GM12878 (cell line): ENCODE results near the gene EWSR1. TPM values are rescaled to one million over a fixed set of nuclear protein-coding genes. Genes with fewer than 3 reads are reported as not detected.
A peak's percentile ranks its signal among the peaks of the same experiment; 100 is the strongest.

Source experiments
- ASH2L ChIP-seq: fragments of 300-600, 200-600 bp; sonication (generic); IDR thresholded peaks from 2 replicates; pipeline ENCODE4 v1.6.1; 2017; ENCODE audit warnings: low read depth, mild to moderate bottlenecking, borderline replicate concordance
- BACH1 ChIP-seq: fragments of 450-650 bp; IDR thresholded peaks from 2 replicates; pipeline ENCODE4 v1.6.1; 2017; ENCODE audit warnings: mild to moderate bottlenecking, borderline replicate concordance
- BHLHE40 ChIP-seq, 2 experiments: fragments of 450-650 bp in 1 of 2; IDR thresholded peaks; 2 replicates each; pipeline ENCODE4 v1.6.1; 2011 to 2017; ENCODE audit warnings: low read depth in 2 of 2, borderline replicate concordance in 1 of 2, improper control_type of control experiment in 1 of 2, low read length in 1 of 2, mild to moderate bottlenecking in 1 of 2
- CBX5 ChIP-seq: sonication (generic); IDR thresholded peaks from 2 replicates; pipeline ENCODE4 v1.6.1; 2016; ENCODE audit warnings: low read depth, moderate library complexity, mild to moderate bottlenecking, inconsistent platforms
- EZH2 ChIP-seq: IDR thresholded peaks from 2 replicates; pipeline ENCODE4 v1.6.1; 2012; ENCODE audit warnings: low read depth, mild to moderate bottlenecking, control low read depth, inconsistent platforms, low read length, borderline replicate concordance; ENCODE audit not compliant: control insufficient read depth
- FOXM1 ChIP-seq: IDR thresholded peaks from 2 replicates; pipeline ENCODE4 v1.6.1; 2012; ENCODE audit warnings: low read depth, mild to moderate bottlenecking, inconsistent platforms, low read length, moderate library complexity
- GABPA ChIP-seq: IDR thresholded peaks from 2 replicates; pipeline ENCODE4 v1.6.1; 2014; ENCODE audit warnings: antibody characterized with exemption, low read depth, mild to moderate bottlenecking, inconsistent platforms
- HDAC2 ChIP-seq: fragments of 200-600 bp; sonication (generic); IDR thresholded peaks from 2 replicates; pipeline ENCODE4 v1.6.1; 2017
- HDAC6 ChIP-seq: fragments of 200-600 bp; sonication (generic); IDR thresholded peaks from one replicate; pipeline ENCODE4 v1.8.0; 2017; ENCODE audit warnings: antibody characterized with exemption; ENCODE audit not compliant: unreplicated experiment
- HDGF ChIP-seq: fragments of 450-650 bp; IDR thresholded peaks from 2 replicates; pipeline ENCODE4 v1.6.1; 2016; ENCODE audit warnings: antibody characterized with exemption
- HSF1 ChIP-seq: fragments of 150-350 bp; IDR thresholded peaks from 2 replicates; pipeline ENCODE4 v1.6.1; 2014; ENCODE audit warnings: mild to moderate bottlenecking, low read depth, low read length
- IKZF1 ChIP-seq: fragments of 450-650 bp; conservative IDR thresholded peaks from 2 replicates; pipeline ENCODE4 v1.6.1; 2017; ENCODE audit warnings: antibody characterized with exemption, mild to moderate bottlenecking
- IRF3 ChIP-seq: fragments of 450-650 bp; IDR thresholded peaks from 2 replicates; pipeline ENCODE4 v1.6.1; 2014; ENCODE audit warnings: mild to moderate bottlenecking
- JUNB ChIP-seq: IDR thresholded peaks from 2 replicates; pipeline ENCODE4 v1.6.1; 2016; ENCODE audit warnings: antibody characterized with exemption, mild to moderate bottlenecking
- LARP7 ChIP-seq: fragments of 450-650 bp; IDR thresholded peaks from 2 replicates; pipeline ENCODE4 v1.6.1; 2017; ENCODE audit warnings: mild to moderate bottlenecking
- NFXL1 ChIP-seq: fragments of 450-650 bp; IDR thresholded peaks from 2 replicates; pipeline ENCODE4 v1.6.1; 2017; ENCODE audit warnings: antibody characterized with exemption, mild to moderate bottlenecking, borderline replicate concordance
- NR2F1 ChIP-seq: fragments of 450-650 bp; conservative IDR thresholded peaks from 2 replicates; pipeline ENCODE4 v1.6.1; 2017; ENCODE audit warnings: mild to moderate bottlenecking
- NRF1 ChIP-seq: conservative IDR thresholded peaks from 2 replicates; pipeline ENCODE4 v1.6.1; 2011; ENCODE audit warnings: mild to moderate bottlenecking, low read depth, low read length, improper control_type of control experiment
- PML ChIP-seq: IDR thresholded peaks from 2 replicates; pipeline ENCODE4 v1.6.1; 2012; ENCODE audit warnings: low read length, inconsistent platforms
- POU2F2 ChIP-seq: IDR thresholded peaks from 3 replicates; pipeline ENCODE4 v1.6.1; 2011; ENCODE audit warnings: low read depth, mild to moderate bottlenecking, low read length, borderline replicate concordance
- SREBF1 ChIP-seq: IDR thresholded peaks from 2 replicates; pipeline ENCODE4 v1.6.1; 2012; ENCODE audit warnings: mild to moderate bottlenecking, low read length
- STAT3 ChIP-seq: IDR thresholded peaks from 2 replicates; pipeline ENCODE4 v1.6.1; 2011; ENCODE audit warnings: low read depth, low read length, improper control_type of control experiment
- TCF12 ChIP-seq: IDR thresholded peaks from 2 replicates; pipeline ENCODE4 v1.6.1; 2011; ENCODE audit warnings: low read depth, mild to moderate bottlenecking, low read length
- TCF3 ChIP-seq: IDR thresholded peaks from 2 replicates; pipeline ENCODE4 v1.6.1; 2012; ENCODE audit warnings: low read depth, mild to moderate bottlenecking, low read length, borderline replicate concordance; ENCODE audit not compliant: insufficient read depth
- ZNF592 ChIP-seq: fragments of 450-650 bp; IDR thresholded peaks from 2 replicates; pipeline ENCODE4 v1.6.1; 2017; ENCODE audit warnings: mild to moderate bottlenecking, moderate library complexity
- ZSCAN29 ChIP-seq: fragments of 450-650 bp; IDR thresholded peaks from 2 replicates; pipeline ENCODE4 v1.6.1; 2017; ENCODE audit warnings: mild to moderate bottlenecking, moderate library complexity
- polyA plus RNA-seq, 11 experiments: library from polyadenylated mRNA; depleted of rRNA in 4 of 11; unstranded in 6 of 11; stranded (reverse) in 5 of 11; fragments of >200 nt; fragmentation: Nextera tagmentation in 4 of 11; fragmentation: Illumina TruSeq in 1 of 11; extraction: Ambion mirVana in 4 of 11; extraction: Trizol in 1 of 11; gene quantifications; 1 replicate in 1 of 11; 2 replicates in 10 of 11; pipeline versions ENCODE4 v1.2.1 to v1.2.3, GENCODE V29; 2011 to 2016; ENCODE audit warnings: inconsistent platforms in 2 of 11, missing spikeins in 2 of 11, low read depth in 1 of 11
- total RNA-seq, 4 experiments: library from RNA; depleted of rRNA in 3 of 4; stranded (reverse); fragments of >200 nt in 3 of 4; fragmentation: Illumina TruSeq in 1 of 4; extraction: Trizol in 1 of 4; gene quantifications; 2 replicates each; pipeline versions ENCODE4 v1.2.1 to v1.2.3, GENCODE V29; 2013 to 2021

EWSR1 gene
- total and polyA plus RNA-seq, 10 of the 15 experiments (the other 5 are each of a cell fraction or from before 2014, with no cell fraction given): 130 to 480 (median 356) TPM

GRCh38 chr22:29267858-29268510, at the start of gene EWSR1, which contains the start of gene RHBDD3 (continued):
- TF ChIP-seq BACH1 (peak; percentile 98), HDGF (peak; percentile 85; the same call in 1 of the 2 replicates), HDAC2 (no peak), ASH2L (peak; percentile 96; the same call in 1 of the 2 replicates), BHLHE40 (IDR thresholded peaks at IDR 0.05; ENCODE audit: borderline replicate concordance in 1 of 2, low read depth in 2 of 2, low read length in 1 of 2) (peak; percentile 99 to 100), JUNB (peak; percentile 99), EZH2 (no peak), ZSCAN29 (no peak), HSF1 (no peak; the same call in 1 of the 2 replicates), STAT3 (no peak), PML (no peak), IRF3 (peak; percentile 86), GABPA (no peak), POU2F2 (0 out of 3 replicates have a peak, but pooled peaks have one; percentile 57), ZNF592 (0 out of 2 replicates have a peak, but pooled peaks have one; percentile 35), TCF3 (0 out of 2 replicates have a peak, but pooled peaks have one; percentile 54), LARP7 (no peak; the same call in 1 of the 2 replicates), NR2F1 (peak; percentile 96), NRF1 (peak; percentile 50), TCF12 (peak; percentile 77), HDAC6 (no peak), CBX5 (0 out of 2 replicates have a peak, but pooled peaks have one; percentile 31), NFXL1 (no peak), FOXM1 (peak; percentile 79), IKZF1 (peak; percentile 87), SREBF1 (peak; percentile 98)
